Astrocyte (in vitro differentiated cells and primary cell): ENCODE data around the gene ESRP2. TPM values are rescaled to one million over a fixed set of nuclear protein-coding genes. Genes with fewer than 3 reads are reported as not detected.

Experiments
- DNase-seq: peaks from one replicate; pipeline ENCODE4 v3.0.0-alpha.2; 2010; ENCODE audit warnings: low read depth
- FAIRE-seq: peaks from 2 replicates; lab custom pipeline; 2011; peaks lifted over from hg19 to GRCh38; lab: Jason Lieb, UNC
- H2AFZ ChIP-seq: 2 replicates; pipeline ENCODE4 v1.6.0; 2012; ENCODE audit warnings: low read depth, low read length, inconsistent platforms
- H3K27ac ChIP-seq: 2 replicates; pipeline ENCODE4 v1.5.1; 2011; ENCODE audit warnings: low read depth, low read length, inconsistent platforms
- H3K27me3 ChIP-seq: 2 replicates; pipeline ENCODE4 v1.6.0; 2011; ENCODE audit warnings: low read length, inconsistent platforms; ENCODE audit not compliant: insufficient read depth
- H3K36me3 ChIP-seq: 2 replicates; pipeline ENCODE4 v1.5.1; 2011; ENCODE audit warnings: low read length, inconsistent platforms; ENCODE audit not compliant: insufficient read depth
- H3K4me1 ChIP-seq: 2 replicates; pipeline ENCODE4 v1.5.1; 2011; ENCODE audit warnings: low read length, inconsistent platforms; ENCODE audit not compliant: insufficient read depth
- H3K4me2 ChIP-seq: 2 replicates; pipeline ENCODE4 v1.6.0; 2012; ENCODE audit warnings: low read length, inconsistent platforms
- H3K4me3 ChIP-seq: 2 replicates; pipeline ENCODE4 v1.5.1; 2011; ENCODE audit warnings: low read depth, mild to moderate bottlenecking, low read length, inconsistent platforms; ENCODE audit not compliant: insufficient read depth
- H3K79me2 ChIP-seq: 2 replicates; pipeline ENCODE4 v1.6.0; 2012; ENCODE audit warnings: mild to moderate bottlenecking, low read length, inconsistent platforms; ENCODE audit not compliant: insufficient read depth
- H3K9ac ChIP-seq: 2 replicates; pipeline ENCODE4 v1.6.0; 2012; ENCODE audit warnings: mild to moderate bottlenecking, low read length, inconsistent platforms
- H3K9me3 ChIP-seq: 2 replicates; pipeline ENCODE4 v1.5.1; 2012; ENCODE audit warnings: low read depth, mild to moderate bottlenecking, low read length, inconsistent platforms; ENCODE audit not compliant: insufficient read depth
- H4K20me1 ChIP-seq: 2 replicates; pipeline ENCODE4 v1.6.0; 2012; ENCODE audit warnings: low read length, inconsistent platforms; ENCODE audit not compliant: insufficient read depth
- H3K27ac Mint-ChIP-seq: one replicate; pipeline ENCODE4 v1.8.0; 2021; ENCODE audit warnings: mild to moderate bottlenecking, mixed read lengths; ENCODE audit not compliant: unreplicated experiment
- H3K27me3 Mint-ChIP-seq: one replicate; pipeline ENCODE4 v1.8.0; 2021; ENCODE audit warnings: low read depth, mixed read lengths; ENCODE audit not compliant: unreplicated experiment
- H3K36me3 Mint-ChIP-seq: one replicate; pipeline ENCODE4 v1.8.0; 2021; ENCODE audit warnings: low read depth, mixed read lengths; ENCODE audit not compliant: unreplicated experiment
- H3K4me1 Mint-ChIP-seq: one replicate; pipeline ENCODE4 v1.8.0; 2021; ENCODE audit warnings: low read depth, mixed read lengths; ENCODE audit not compliant: unreplicated experiment
- H3K4me3 Mint-ChIP-seq: one replicate; pipeline ENCODE4 v1.8.0; 2021; ENCODE audit warnings: mild to moderate bottlenecking, moderate library complexity, mixed read lengths; ENCODE audit not compliant: unreplicated experiment
- H3K9me3 Mint-ChIP-seq: one replicate; pipeline ENCODE4 v1.8.0; 2021; ENCODE audit warnings: mild to moderate bottlenecking, mixed read lengths; ENCODE audit not compliant: unreplicated experiment
- EZH2 ChIP-seq: IDR thresholded peaks from 2 replicates; pipeline ENCODE4 v1.6.1; 2012; ENCODE audit warnings: mild to moderate bottlenecking, low read length, inconsistent platforms; ENCODE audit not compliant: insufficient read depth
- total RNA-seq: library from RNA; stranded (reverse); gene quantifications from 2 replicates; pipeline ENCODE4 v1.2.1, GENCODE V29; 2021
- TF ChIP-seq, protein P1 (sequence below): IDR thresholded peaks from 2 replicates; pipeline ENCODE4 v1.5.1; 2011; ENCODE audit warnings: low read depth, mild to moderate bottlenecking, inconsistent platforms, low read length, moderate library complexity; ENCODE audit not compliant: insufficient read depth

The ESRP2 gene
- total RNA-seq, 1 donor from 2014 or later: 5.1 TPM

DNA sequence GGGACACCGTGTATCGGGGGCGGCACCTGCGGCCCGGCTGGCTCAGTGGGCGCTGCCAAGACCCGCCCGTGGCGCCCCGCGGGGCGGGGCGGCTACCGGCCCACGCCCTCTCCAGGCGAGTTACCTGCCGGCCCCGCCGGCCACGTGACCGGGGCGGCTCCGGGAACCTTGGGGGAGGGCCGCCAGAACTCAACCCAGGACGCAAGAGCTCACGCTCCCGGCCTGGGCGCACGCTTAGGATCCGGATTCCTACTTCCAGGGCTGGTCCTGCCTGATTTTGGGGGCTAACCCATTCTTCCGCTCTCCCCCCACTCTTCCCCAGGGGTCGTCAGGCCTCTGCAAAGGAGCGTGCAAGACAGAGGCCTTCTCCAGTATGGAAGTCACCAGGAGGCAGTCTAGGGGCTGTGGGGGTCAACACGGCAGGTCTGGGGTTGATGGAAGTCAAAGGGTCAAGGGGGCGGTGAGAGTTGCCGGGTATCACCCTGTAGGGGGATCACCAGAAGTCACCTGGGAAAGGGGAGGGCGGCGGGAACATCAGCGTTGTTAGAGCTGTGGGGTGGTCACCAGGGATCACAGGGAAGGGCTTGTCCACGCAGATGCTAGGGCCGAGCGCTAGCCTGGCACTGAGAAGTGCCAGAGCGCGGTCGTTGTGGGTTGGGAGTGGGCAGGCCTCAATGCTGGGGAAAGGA lies 354 bp upstream of the ESRP2 start:
- no peaks in the 10 kb centered on the region for H4K20me1 ChIP-seq
- peak overlapping the region; percentile 82 for H3K4me3 Mint-ChIP-seq
- H3K9ac ChIP-seq: peak overlapping the region; percentile 79
- TF ChIP-seq, protein P1, sequence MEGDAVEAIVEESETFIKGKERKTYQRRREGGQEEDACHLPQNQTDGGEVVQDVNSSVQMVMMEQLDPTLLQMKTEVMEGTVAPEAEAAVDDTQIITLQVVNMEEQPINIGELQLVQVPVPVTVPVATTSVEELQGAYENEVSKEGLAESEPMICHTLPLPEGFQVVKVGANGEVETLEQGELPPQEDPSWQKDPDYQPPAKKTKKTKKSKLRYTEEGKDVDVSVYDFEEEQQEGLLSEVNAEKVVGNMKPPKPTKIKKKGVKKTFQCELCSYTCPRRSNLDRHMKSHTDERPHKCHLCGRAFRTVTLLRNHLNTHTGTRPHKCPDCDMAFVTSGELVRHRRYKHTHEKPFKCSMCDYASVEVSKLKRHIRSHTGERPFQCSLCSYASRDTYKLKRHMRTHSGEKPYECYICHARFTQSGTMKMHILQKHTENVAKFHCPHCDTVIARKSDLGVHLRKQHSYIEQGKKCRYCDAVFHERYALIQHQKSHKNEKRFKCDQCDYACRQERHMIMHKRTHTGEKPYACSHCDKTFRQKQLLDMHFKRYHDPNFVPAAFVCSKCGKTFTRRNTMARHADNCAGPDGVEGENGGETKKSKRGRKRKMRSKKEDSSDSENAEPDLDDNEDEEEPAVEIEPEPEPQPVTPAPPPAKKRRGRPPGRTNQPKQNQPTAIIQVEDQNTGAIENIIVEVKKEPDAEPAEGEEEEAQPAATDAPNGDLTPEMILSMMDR: no peak
- peak; percentile 76 for TF ChIP-seq EZH2
- no peak for FAIRE-seq
- H3K4me1 Mint-ChIP-seq: peaks cover 4% of the 10 kb centered on the region
- no peaks in the 10 kb centered on the region for H3K36me3 Mint-ChIP-seq
- H2AFZ ChIP-seq: peak overlapping the region; percentile 75
- H3K27ac Mint-ChIP-seq: peak overlapping the region; percentile 79
- H3K9me3 Mint-ChIP-seq: no peaks in the 10 kb centered on the region
- H3K9me3 ChIP-seq: no peaks in the 10 kb centered on the region
- no peaks in the 10 kb centered on the region for H3K36me3 ChIP-seq
- H3K4me2 ChIP-seq: peak overlapping the region; percentile 84
- H3K27ac ChIP-seq: no peak overlapping the region
- peak overlapping the region; percentile 65 for H3K4me3 ChIP-seq
- H3K4me1 ChIP-seq: peaks cover 22% of the 10 kb centered on the region
- DNase-seq: no peak
- no peaks in the 10 kb centered on the region for H3K79me2 ChIP-seq
- peaks cover 4% of the 10 kb centered on the region for H3K27me3 Mint-ChIP-seq
- H3K27me3 ChIP-seq: peaks cover 15% of the 10 kb centered on the region

DNA sequence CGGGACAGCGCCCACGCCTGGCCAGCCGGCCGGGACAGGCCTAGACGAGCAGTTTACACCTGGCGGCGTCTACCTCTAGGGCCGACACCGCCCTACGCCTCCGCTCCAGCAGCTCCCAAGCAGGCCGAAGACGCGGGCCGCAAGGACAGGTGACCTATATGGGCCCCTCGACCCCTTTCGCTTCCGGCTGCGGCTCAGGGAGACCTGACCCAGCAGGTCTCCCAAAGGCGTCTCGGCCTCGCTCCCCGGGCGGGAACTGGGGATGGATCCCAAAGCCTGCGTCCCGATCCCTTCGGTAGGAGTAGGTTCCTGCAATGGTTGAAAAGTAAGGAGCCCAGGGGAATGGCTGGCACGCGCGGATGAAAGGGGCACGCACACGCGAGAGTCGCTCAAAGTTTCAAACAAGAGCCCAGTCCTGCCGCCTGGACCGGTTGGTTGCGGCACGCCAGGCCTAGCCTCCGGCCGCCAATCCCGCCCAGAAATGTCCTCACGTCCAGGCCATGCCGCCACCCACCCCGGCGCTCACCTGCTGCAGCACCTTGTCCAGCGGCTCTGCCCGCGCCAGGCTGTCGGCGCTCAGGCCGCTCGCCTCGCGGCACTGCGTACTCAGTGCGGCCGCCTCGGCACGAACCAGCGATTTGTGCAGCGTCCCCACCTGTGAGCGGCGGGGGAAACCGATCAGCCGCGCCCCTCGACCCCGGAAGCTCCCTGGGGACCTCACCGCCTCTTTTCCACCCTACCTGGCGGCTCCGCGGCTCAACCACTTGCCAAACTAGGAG lies 630 bp downstream of the ESRP2 start:
- Mint-ChIP-seq H3K27me3 (peaks cover 4% of the 10 kb centered on the region), H3K9me3 (no peaks in the 10 kb centered on the region)

More for the DNA sequence above, 630 bp downstream of the ESRP2 start:
- Mint-ChIP-seq H3K27ac (no peak overlapping the region), H3K36me3 (peaks cover 3% of the 10 kb centered on the region), H3K4me1 (peaks cover 4% of the 10 kb centered on the region), H3K4me3 (peak overlapping the region; percentile 67)
- H3K36me3 ChIP-seq: no peaks in the 10 kb centered on the region
- DNase-seq (no peak), FAIRE-seq (no peak)
- H3K79me2 ChIP-seq: no peaks in the 10 kb centered on the region
- no peak overlapping the region for H3K27ac ChIP-seq
- peaks cover 22% of the 10 kb centered on the region for H3K4me1 ChIP-seq
- H3K4me2 ChIP-seq: peak overlapping the region; percentile 84
- no peaks in the 10 kb centered on the region for H3K9me3 ChIP-seq
- TF ChIP-seq, protein P1: no peak
- peak; percentile 82 for TF ChIP-seq EZH2
- no peak overlapping the region for H3K9ac ChIP-seq
- peaks cover 15% of the 10 kb centered on the region for H3K27me3 ChIP-seq
- no peak overlapping the region for H3K4me3 ChIP-seq
- H2AFZ ChIP-seq: no peak overlapping the region
- H4K20me1 ChIP-seq: peaks cover 5% of the 10 kb centered on the region
